K562 (cell line): ENCODE results near the gene DRP2. TPM values are rescaled to one million over a fixed set of nuclear protein-coding genes. Genes with fewer than 3 reads are reported as not detected.

Experiments used
- ATAC-seq: fragments of 200-7000 bp; cut with Tn5 transposase; 3 replicates; pipeline ENCODE4 v1.9.1; 2020; ENCODE audit warnings: moderate library complexity
- BruUV-seq: library from RNA; stranded (reverse); fragments of 400-500 nt; replicated peaks from 2 replicates; lab custom pipeline; 2021; lab: Mats Ljungman, UMichigan
- CTCF ChIA-PET: fragments of 300-600 bp; formaldehyde crosslinking; extraction: SDS; loops from one replicate; lab custom pipeline; 2021; ENCODE audit warnings: low intra/inter-chr PET ratio; lab: Yijun Ruan, JAX
- POLR2A ChIA-PET: fragments of 300-600, 350-650 bp; sonication (Branson Sonifier 250); formaldehyde crosslinking; extraction: SDS; loops from one replicate; lab custom pipeline; 2021; ENCODE audit warnings: antibody characterized with exemption, inconsistent platforms; lab: Yijun Ruan, JAX
- DNase-seq, 4 experiments: peaks; one replicate each; pipeline versions ENCODE4 v3.0.0 to v3.0.0-alpha.2; 2011 to 2018; ENCODE audit warnings: low spot score in 3 of 4, mixed read lengths in 3 of 4; ENCODE audit errors: extremely low read depth in 1 of 4
- FAIRE-seq: peaks from 2 replicates; lab custom pipeline; 2011; peaks lifted over from hg19 to GRCh38; lab: Jason Lieb, UNC
- H2AFZ ChIP-seq: 2 replicates; pipeline ENCODE4 v1.6.0; 2011; ENCODE audit warnings: low read depth, low read length, control low read depth, inconsistent platforms
- H3K27ac ChIP-seq: fragments of 200-600 bp; 3 replicates; pipeline ENCODE4 v1.8.0; 2011; ENCODE audit warnings: low read depth, mild to moderate bottlenecking, control low read depth, inconsistent platforms, low read length, moderate library complexity, mixed read lengths; ENCODE audit errors: extremely low read depth
- H3K27me3 ChIP-seq, 2 experiments: fragments of 300-600 bp in 1 of 2; 2 replicates in 1 of 2; 3 replicates in 1 of 2; pipeline versions ENCODE4 v1.6.0 to v1.8.0; 2011; ENCODE audit warnings: inconsistent platforms in 2 of 2, low read length in 2 of 2, mild to moderate bottlenecking in 1 of 2, mixed read lengths in 1 of 2, moderate library complexity in 1 of 2; ENCODE audit not compliant: control insufficient read depth in 2 of 2, insufficient read depth in 2 of 2
- H3K36me3 ChIP-seq: fragments of 300-600 bp; 3 replicates; pipeline ENCODE4 v1.8.0; 2011; ENCODE audit warnings: mild to moderate bottlenecking, low read length, inconsistent platforms; ENCODE audit not compliant: control insufficient read depth, insufficient read depth
- H3K4me1 ChIP-seq, 2 experiments: fragments of 200-600 bp in 1 of 2; replicated peaks in 1 of 2; 2 replicates in 1 of 2; 3 replicates in 1 of 2; pipeline versions ENCODE4 v1.5.1 to v1.8.0; 2011; ENCODE audit warnings: inconsistent platforms in 2 of 2, low read length in 2 of 2, mild to moderate bottlenecking in 1 of 2, mixed read lengths in 1 of 2, moderate library complexity in 1 of 2; ENCODE audit not compliant: control insufficient read depth in 2 of 2, insufficient read depth in 2 of 2
- H3K4me2 ChIP-seq: 2 replicates; pipeline ENCODE4 v1.6.1; 2011; ENCODE audit warnings: low read length, control low read depth, inconsistent platforms, mixed read lengths; ENCODE audit not compliant: insufficient read depth
- H3K4me3 ChIP-seq: fragments of 200-600 bp; sonication (generic), shearing (Covaris generic); 2 replicates; pipeline ENCODE4 v1.5.1; 2016; ENCODE audit warnings: control low read depth, inconsistent platforms
- H3K79me2 ChIP-seq: fragments of 200-600 bp; 3 replicates; pipeline ENCODE4 v1.8.0; 2011; ENCODE audit warnings: low read length, inconsistent platforms; ENCODE audit not compliant: control insufficient read depth, insufficient read depth
- H3K9ac ChIP-seq, 2 experiments: 2 replicates each; pipeline versions ENCODE4 v1.6.0 to v1.6.1; 2011; ENCODE audit warnings: low read depth in 2 of 2, low read length in 2 of 2, control low read depth in 1 of 2, inconsistent platforms in 1 of 2, mild to moderate bottlenecking in 1 of 2, mixed read lengths in 1 of 2; ENCODE audit not compliant: insufficient read depth in 1 of 2
- H3K9me1 ChIP-seq: one replicate; pipeline ENCODE4 v1.6.0; 2011; ENCODE audit warnings: inconsistent platforms, mild to moderate bottlenecking, low read length, moderate library complexity; ENCODE audit not compliant: control insufficient read depth, insufficient read depth
- H3K9me3 ChIP-seq: replicated peaks from 2 replicates; pipeline ENCODE4 v1.5.1; 2011; ENCODE audit warnings: low read depth, low read length, inconsistent platforms; ENCODE audit not compliant: control insufficient read depth, insufficient read depth
- H4K20me1 ChIP-seq: replicated peaks from 2 replicates; pipeline ENCODE4 v1.6.1; 2011; ENCODE audit warnings: low read length, inconsistent platforms, mixed read lengths; ENCODE audit not compliant: control insufficient read depth, insufficient read depth
- ASH1L ChIP-seq: fragments of 450-650 bp; IDR thresholded peaks from 2 replicates; pipeline ENCODE4 v1.6.1; 2018; ENCODE audit warnings: borderline replicate concordance, mild to moderate bottlenecking, low read depth; ENCODE audit not compliant: partially characterized antibody
- MCM2 ChIP-seq: fragments of 450-650 bp; IDR thresholded peaks from 2 replicates; pipeline ENCODE4 v1.6.1; 2017; ENCODE audit warnings: low read depth, mild to moderate bottlenecking
- RREB1 ChIP-seq: fragments of 250-450 bp; sonication (Bioruptor Pico); IDR thresholded peaks from 2 replicates; pipeline ENCODE4 v1.4.0; 2020
- TCF15 ChIP-seq: fragments of 250-450 bp; sonication (Bioruptor Pico); IDR thresholded peaks from 2 replicates; pipeline ENCODE4 v1.8.0; 2022; ENCODE audit warnings: moderate library complexity, mild to moderate bottlenecking, inconsistent platforms
- ZC3H4 ChIP-seq: sonication (generic); formaldehyde crosslinking; IDR thresholded peaks from 2 replicates; pipeline ENCODE4 v1.9.0; 2021; ENCODE audit warnings: missing genetic modification reagents, borderline replicate concordance
- ZNF174 ChIP-seq: fragments of 250-450 bp; sonication (Bioruptor Pico); IDR thresholded peaks from 2 replicates; pipeline ENCODE4 v1.4.0; 2020; ENCODE audit warnings: mild to moderate bottlenecking
- ZNF311 ChIP-seq: fragments of 250-450 bp; sonication (Bioruptor Pico); IDR thresholded peaks from 2 replicates; pipeline ENCODE4 v1.4.0; 2020; ENCODE audit warnings: mild to moderate bottlenecking, moderate library complexity
- ZNF75A ChIP-seq: fragments of 450-650 bp; formaldehyde crosslinking; IDR thresholded peaks from 2 replicates; pipeline ENCODE4 v1.4.0; 2020; ENCODE audit warnings: mild to moderate bottlenecking
- ZNF766 ChIP-seq: fragments of 200-800 bp; sonication (Bioruptor generic); conservative IDR thresholded peaks from 2 replicates; pipeline ENCODE4 v1.6.1; 2016; ENCODE audit warnings: missing genetic modification characterization, missing compliant biosample characterization
- ZNF780A ChIP-seq: fragments of 250-450 bp; sonication (Bioruptor Pico); IDR thresholded peaks from 2 replicates; pipeline ENCODE4 v1.5.0; 2021; ENCODE audit warnings: mild to moderate bottlenecking
- WGBS: fragments of 100-300 bp; shearing (Covaris generic); methylation state at CpG from one replicate; pipeline ENCODE4 v1.1.6; 2016; ENCODE audit warnings: low coverage, mixed read lengths; ENCODE audit not compliant: insufficient coverage; ENCODE audit errors: missing lambda C conversion rate; 5-methylcytosine and 5-hydroxymethylcytosine counted together
- in situ Hi-C: fragments of 300-500 bp; cut with MboI; formaldehyde crosslinking; loops from 4 replicates; pipeline ENCODE4 v1.15.0; 2018; ENCODE audit warnings: inconsistent platforms, mixed read lengths
- intact Hi-C: fragments of 100-400 bp; cut with micrococcal nuclease; formaldehyde crosslinking; loops from 2 replicates; pipeline ENCODE4 v1.14.2; 2022
- polyA plus RNA-seq, 8 experiments: library from polyadenylated mRNA; depleted of rRNA in 4 of 8; stranded (reverse) in 5 of 8; unstranded in 3 of 8; fragments of >200 nt; fragmentation: Nextera tagmentation in 2 of 8; fragmentation: Illumina TruSeq in 1 of 8; extraction: Ambion mirVana in 2 of 8; extraction: Trizol in 1 of 8; gene quantifications; 2 replicates each; pipeline versions ENCODE4 v1.2.1 to v1.2.3, GENCODE V29; 2011 to 2014; ENCODE audit warnings: inconsistent platforms in 1 of 8, missing spikeins in 1 of 8
- total RNA-seq, 7 experiments: library from RNA; depleted of rRNA in 6 of 7; stranded (reverse); fragments of >200 nt in 6 of 7; fragmentation: Illumina TruSeq in 2 of 7; extraction: Trizol in 2 of 7; gene quantifications; 2 replicates each; pipeline versions ENCODE4 v1.2.1 to v1.2.3, GENCODE V29; 2011 to 2021; ENCODE audit warnings: low replicate concordance in 1 of 7
- TF ChIP-seq, protein P1 (sequence below): sonication (generic); formaldehyde crosslinking; IDR thresholded peaks from 2 replicates; pipeline ENCODE4 v1.8.0; 2023; ENCODE audit warnings: missing genetic modification reagents, mild to moderate bottlenecking, borderline replicate concordance

DRP2 gene
- total and polyA plus RNA-seq, 9 of the 15 experiments (the other 6 are each of a cell fraction or from before 2014, with no cell fraction given): 0.01 to 0.30 (median 0.15) TPM

GRCh38 chrX:101171883-101172400 lies 47.6 kb upstream of the DRP2 start:
- Histone ChIP-seq H3K9me1 (no peaks in the 10 kb centered on the region), H2AFZ (no peak overlapping the region), H3K36me3 (no peaks in the 10 kb centered on the region), H3K9ac (no peak overlapping the region), H3K79me2 (no peaks in the 10 kb centered on the region), H3K4me2 (no peak overlapping the region), H3K9me3 (no peaks in the 10 kb centered on the region), H3K4me1 (no peaks in the 10 kb centered on the region), H3K4me3 (no peak overlapping the region), H3K27me3 (0 out of 5 replicates have a peak, but pooled peaks cover 0 to 3% of the 10 kb centered on the region in 2 experiments), H3K27ac (no peak overlapping the region), H4K20me1 (no peaks in the 10 kb centered on the region)
- intact Hi-C loops: no loop called here
- ChIA-PET CTCF (no interaction called here), POLR2A (no interaction called here)
- in situ Hi-C loops: no loop called here
- DNase-seq (no peak), FAIRE-seq (no peak), ATAC-seq (no peak)
- WGBS: 37% methylated on average over 4 of the region's 4 CpGs
- no TSS peak for BruUV-seq
- TF ChIP-seq MCM2 (no peak), ZNF766 (CRISPR knock-in tag) (no peak), ZNF174 (CRISPR knock-in tag) (no peak), TCF15 (CRISPR knock-in tag) (no peak), RREB1 (CRISPR knock-in tag) (no peak), ZNF780A (CRISPR knock-in tag) (no peak), ZC3H4 (no peak), ZNF311 (no peak), ASH1L (no peak), ZNF75A (CRISPR knock-in tag) (no peak)
- TF ChIP-seq, protein P1, sequence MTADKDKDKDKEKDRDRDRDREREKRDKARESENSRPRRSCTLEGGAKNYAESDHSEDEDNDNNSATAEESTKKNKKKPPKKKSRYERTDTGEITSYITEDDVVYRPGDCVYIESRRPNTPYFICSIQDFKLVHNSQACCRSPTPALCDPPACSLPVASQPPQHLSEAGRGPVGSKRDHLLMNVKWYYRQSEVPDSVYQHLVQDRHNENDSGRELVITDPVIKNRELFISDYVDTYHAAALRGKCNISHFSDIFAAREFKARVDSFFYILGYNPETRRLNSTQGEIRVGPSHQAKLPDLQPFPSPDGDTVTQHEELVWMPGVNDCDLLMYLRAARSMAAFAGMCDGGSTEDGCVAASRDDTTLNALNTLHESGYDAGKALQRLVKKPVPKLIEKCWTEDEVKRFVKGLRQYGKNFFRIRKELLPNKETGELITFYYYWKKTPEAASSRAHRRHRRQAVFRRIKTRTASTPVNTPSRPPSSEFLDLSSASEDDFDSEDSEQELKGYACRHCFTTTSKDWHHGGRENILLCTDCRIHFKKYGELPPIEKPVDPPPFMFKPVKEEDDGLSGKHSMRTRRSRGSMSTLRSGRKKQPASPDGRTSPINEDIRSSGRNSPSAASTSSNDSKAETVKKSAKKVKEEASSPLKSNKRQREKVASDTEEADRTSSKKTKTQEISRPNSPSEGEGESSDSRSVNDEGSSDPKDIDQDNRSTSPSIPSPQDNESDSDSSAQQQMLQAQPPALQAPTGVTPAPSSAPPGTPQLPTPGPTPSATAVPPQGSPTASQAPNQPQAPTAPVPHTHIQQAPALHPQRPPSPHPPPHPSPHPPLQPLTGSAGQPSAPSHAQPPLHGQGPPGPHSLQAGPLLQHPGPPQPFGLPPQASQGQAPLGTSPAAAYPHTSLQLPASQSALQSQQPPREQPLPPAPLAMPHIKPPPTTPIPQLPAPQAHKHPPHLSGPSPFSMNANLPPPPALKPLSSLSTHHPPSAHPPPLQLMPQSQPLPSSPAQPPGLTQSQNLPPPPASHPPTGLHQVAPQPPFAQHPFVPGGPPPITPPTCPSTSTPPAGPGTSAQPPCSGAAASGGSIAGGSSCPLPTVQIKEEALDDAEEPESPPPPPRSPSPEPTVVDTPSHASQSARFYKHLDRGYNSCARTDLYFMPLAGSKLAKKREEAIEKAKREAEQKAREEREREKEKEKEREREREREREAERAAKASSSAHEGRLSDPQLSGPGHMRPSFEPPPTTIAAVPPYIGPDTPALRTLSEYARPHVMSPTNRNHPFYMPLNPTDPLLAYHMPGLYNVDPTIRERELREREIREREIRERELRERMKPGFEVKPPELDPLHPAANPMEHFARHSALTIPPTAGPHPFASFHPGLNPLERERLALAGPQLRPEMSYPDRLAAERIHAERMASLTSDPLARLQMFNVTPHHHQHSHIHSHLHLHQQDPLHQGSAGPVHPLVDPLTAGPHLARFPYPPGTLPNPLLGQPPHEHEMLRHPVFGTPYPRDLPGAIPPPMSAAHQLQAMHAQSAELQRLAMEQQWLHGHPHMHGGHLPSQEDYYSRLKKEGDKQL: no peak
